WTC11 (cell line): ENCODE measurements around the gene STON1.

Source experiments
- CBFB ChIP-seq: sonication (generic); formaldehyde crosslinking; IDR thresholded peaks from 2 replicates; pipeline ENCODE4 v1.8.1; 2022; ENCODE audit warnings: mild to moderate bottlenecking, low read depth, missing genetic modification reagents
- FOXJ3 ChIP-seq: sonication (generic); formaldehyde crosslinking; IDR thresholded peaks from 2 replicates; pipeline ENCODE4 v1.9.0; 2021; ENCODE audit warnings: missing genetic modification reagents, mild to moderate bottlenecking, borderline replicate concordance
- JUN ChIP-seq: sonication (generic); formaldehyde crosslinking; IDR thresholded peaks from 2 replicates; pipeline ENCODE4 v1.8.0; 2023; ENCODE audit warnings: mild to moderate bottlenecking, missing genetic modification reagents
- NR1H2 ChIP-seq: sonication (generic); formaldehyde crosslinking; IDR thresholded peaks from 2 replicates; pipeline ENCODE4 v1.9.0; 2021; ENCODE audit warnings: mild to moderate bottlenecking, moderate library complexity, missing genetic modification reagents
- NR3C1 ChIP-seq: sonication (generic); formaldehyde crosslinking; conservative IDR thresholded peaks from 2 replicates; pipeline ENCODE4 v1.8.1; 2023; ENCODE audit warnings: low read depth, mild to moderate bottlenecking, missing genetic modification reagents
- TP53 ChIP-seq: sonication (generic); formaldehyde crosslinking; IDR thresholded peaks from 2 replicates; pipeline ENCODE4 v1.8.1; 2023; ENCODE audit warnings: mild to moderate bottlenecking, missing genetic modification reagents
- ZNF232 ChIP-seq: sonication (generic); formaldehyde crosslinking; IDR thresholded peaks from 2 replicates; pipeline ENCODE4 v1.8.0; 2022; ENCODE audit warnings: mild to moderate bottlenecking, missing genetic modification reagents
- TF ChIP-seq, protein P1 (sequence below): fragments of 200-600 bp; IDR thresholded peaks from 2 replicates; pipeline ENCODE4 v1.8.0; 2022; ENCODE audit warnings: antibody characterized with exemption
- TF ChIP-seq, protein P2 (sequence below): fragments of 250-450 bp; sonication (Bioruptor Pico); conservative IDR thresholded peaks from 2 replicates; pipeline ENCODE4 v1.9.0; 2021; ENCODE audit warnings: mild to moderate bottlenecking
- TF ChIP-seq, protein P3 (sequence below): sonication (generic); formaldehyde crosslinking; IDR thresholded peaks from 2 replicates; pipeline ENCODE4 v1.8.1; 2022; ENCODE audit warnings: low read depth, missing genetic modification reagents, borderline replicate concordance
- TF ChIP-seq, protein P4 (sequence below): fragments of 250-450 bp; sonication (Bioruptor Pico); IDR thresholded peaks from 2 replicates; pipeline ENCODE4 v2.1.2; 2022; ENCODE audit warnings: mild to moderate bottlenecking, moderate library complexity

DNA sequence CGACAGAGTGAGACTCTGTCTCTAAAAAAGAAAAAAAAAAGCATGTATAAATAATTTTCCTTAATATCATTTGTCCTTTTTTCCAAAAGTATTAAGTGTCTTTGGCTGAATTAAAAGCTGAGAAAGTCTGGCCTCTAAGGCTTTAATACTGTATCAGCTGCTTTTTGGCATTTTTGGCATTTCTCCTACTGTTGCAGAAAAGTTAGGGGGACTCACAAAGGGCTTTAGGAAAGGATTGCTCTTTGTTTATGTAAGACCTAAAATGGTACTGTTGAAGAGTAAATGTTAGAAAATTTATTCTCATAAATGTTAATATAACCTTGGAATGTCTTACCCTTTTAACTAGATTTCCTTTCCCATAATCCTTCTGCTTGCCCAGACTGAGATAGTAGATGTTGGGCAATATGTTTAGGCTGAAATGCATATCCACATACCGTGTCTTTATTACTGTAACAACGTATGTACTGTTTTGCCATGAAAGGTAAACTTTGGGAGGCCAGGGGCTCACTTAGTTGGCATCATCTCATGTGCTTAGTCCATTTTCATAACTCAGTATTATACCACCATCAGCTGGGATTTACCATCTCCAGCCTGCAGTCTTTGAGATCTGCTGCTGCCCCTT is 18.0 kb upstream of the STON1 start:
- TF ChIP-seq, protein P1, sequence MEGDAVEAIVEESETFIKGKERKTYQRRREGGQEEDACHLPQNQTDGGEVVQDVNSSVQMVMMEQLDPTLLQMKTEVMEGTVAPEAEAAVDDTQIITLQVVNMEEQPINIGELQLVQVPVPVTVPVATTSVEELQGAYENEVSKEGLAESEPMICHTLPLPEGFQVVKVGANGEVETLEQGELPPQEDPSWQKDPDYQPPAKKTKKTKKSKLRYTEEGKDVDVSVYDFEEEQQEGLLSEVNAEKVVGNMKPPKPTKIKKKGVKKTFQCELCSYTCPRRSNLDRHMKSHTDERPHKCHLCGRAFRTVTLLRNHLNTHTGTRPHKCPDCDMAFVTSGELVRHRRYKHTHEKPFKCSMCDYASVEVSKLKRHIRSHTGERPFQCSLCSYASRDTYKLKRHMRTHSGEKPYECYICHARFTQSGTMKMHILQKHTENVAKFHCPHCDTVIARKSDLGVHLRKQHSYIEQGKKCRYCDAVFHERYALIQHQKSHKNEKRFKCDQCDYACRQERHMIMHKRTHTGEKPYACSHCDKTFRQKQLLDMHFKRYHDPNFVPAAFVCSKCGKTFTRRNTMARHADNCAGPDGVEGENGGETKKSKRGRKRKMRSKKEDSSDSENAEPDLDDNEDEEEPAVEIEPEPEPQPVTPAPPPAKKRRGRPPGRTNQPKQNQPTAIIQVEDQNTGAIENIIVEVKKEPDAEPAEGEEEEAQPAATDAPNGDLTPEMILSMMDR = no peak
- TF ChIP-seq NR3C1 (CRISPR knock-in tag) = no peak
- TF ChIP-seq TP53 (CRISPR knock-in tag) = no peak
- TF ChIP-seq FOXJ3 (CRISPR knock-in tag) = no peak
- TF ChIP-seq CBFB (CRISPR knock-in tag) = no peak
- TF ChIP-seq NR1H2 (CRISPR knock-in tag) = no peak
- TF ChIP-seq JUN (CRISPR knock-in tag) = no peak
- TF ChIP-seq, protein P2, sequence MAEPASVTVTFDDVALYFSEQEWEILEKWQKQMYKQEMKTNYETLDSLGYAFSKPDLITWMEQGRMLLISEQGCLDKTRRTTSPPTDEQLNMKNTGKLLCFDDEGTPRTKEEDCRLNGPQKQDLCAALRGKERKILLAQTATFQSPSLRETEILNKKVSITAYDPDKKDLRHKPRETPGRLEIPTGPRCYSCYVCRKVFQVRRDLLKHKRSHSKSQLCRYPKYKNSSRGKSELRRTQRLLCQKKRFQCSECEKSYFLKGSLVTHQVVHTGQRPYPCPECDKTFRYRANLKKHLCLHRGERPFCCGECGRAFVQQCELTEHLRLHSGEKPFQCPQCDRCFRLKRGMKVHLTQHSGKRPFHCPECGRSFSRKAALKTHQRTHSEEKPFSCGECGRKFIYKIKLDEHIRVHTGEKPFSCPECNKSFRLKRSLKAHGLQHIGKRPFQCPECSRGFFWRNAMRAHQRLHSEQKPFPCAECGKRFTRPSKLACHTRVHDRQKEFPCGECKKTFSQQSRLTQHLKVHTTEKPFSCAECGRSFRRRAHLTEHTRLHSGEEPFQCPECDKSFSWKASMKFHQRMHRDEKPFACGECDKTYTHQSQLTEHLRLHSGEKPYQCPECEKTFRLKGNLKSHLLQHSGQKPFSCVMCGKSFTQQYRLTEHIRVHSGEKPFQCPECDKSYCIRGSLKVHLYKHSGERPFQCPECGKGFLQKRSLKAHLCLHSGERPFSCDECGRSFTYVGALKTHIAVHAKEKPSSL (CRISPR knock-in tag) = no peak
- TF ChIP-seq, protein P3, sequence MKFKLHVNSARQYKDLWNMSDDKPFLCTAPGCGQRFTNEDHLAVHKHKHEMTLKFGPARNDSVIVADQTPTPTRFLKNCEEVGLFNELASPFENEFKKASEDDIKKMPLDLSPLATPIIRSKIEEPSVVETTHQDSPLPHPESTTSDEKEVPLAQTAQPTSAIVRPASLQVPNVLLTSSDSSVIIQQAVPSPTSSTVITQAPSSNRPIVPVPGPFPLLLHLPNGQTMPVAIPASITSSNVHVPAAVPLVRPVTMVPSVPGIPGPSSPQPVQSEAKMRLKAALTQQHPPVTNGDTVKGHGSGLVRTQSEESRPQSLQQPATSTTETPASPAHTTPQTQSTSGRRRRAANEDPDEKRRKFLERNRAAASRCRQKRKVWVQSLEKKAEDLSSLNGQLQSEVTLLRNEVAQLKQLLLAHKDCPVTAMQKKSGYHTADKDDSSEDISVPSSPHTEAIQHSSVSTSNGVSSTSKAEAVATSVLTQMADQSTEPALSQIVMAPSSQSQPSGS (CRISPR knock-in tag) = no peak
- no peak for TF ChIP-seq ZNF232 (CRISPR knock-in tag)
- TF ChIP-seq, protein P4, sequence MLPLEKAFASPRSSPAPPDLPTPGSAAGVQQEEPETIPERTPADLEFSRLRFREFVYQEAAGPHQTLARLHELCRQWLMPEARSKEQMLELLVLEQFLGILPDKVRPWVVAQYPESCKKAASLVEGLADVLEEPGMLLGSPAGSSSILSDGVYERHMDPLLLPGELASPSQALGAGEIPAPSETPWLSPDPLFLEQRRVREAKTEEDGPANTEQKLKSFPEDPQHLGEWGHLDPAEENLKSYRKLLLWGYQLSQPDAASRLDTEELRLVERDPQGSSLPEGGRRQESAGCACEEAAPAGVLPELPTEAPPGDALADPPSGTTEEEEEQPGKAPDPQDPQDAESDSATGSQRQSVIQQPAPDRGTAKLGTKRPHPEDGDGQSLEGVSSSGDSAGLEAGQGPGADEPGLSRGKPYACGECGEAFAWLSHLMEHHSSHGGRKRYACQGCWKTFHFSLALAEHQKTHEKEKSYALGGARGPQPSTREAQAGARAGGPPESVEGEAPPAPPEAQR (CRISPR knock-in tag) = no peak
